ENCODE measurements around the gene USH2A. TPM values are rescaled to one million over a fixed set of nuclear protein-coding genes. Genes with fewer than 3 reads are reported as not detected.
A peak's percentile ranks its signal among the peaks of the same experiment; 100 is the strongest.

The USH2A gene
- polyA plus RNA-seq, 2 of the 4 experiments (the other 2 are of a cell fraction) = not detected

DNA sequence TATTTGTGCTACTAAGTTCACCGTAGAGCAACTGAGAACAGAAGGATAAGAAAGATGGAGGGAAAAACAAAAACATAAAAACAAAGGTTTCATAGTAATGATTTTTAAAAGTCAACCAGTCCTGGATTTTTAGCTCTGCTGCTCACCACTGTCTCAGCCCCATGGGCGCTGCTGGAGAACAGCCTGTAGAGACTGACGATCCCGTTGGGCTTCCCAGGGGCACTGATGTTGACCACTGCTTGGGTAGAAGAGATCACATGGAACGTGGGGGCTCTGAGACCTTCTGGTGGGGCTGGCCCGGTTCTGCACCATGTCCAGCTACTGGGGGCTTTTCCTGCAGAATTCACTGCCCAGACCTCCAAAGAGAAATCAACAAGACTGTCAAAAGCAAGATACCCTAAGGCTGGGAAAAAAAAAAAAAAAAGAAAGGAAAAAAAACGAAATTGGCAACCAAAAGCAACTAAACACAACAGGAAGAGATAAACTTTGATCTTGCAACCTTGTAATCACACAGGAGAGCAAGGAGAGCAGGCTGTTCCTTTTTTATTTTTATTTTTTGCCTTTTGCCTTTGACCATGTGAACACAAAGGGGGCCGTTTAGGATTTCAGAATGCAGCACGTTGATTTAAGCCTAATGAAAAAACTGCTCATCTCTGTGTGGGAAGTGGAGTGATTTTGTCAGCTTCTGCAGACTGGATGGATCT lies 772.6 kb downstream of the USH2A start:
- no peak for DNase-seq (ENCODE audit: low read depth in 1 of 2, low spot score in 1 of 2)
- ChIA-PET POLR2A (no interaction called here), CTCF (no interaction called here)
- H3K4me1 ChIP-seq = no peaks in the 10 kb centered on the region
- FAIRE-seq = no peak
- H3K9me3 ChIP-seq = no peaks in the 10 kb centered on the region
- no peak overlapping the region for H3K4me2 ChIP-seq
- ATAC-seq = no peak
- no peak for TF ChIP-seq KDM1A (IDR thresholded peaks at IDR 0.05; ENCODE audit: low read depth)
- TF ChIP-seq EHMT2 (IDR thresholded peaks at IDR 0.05; ENCODE audit: low read depth) = no peak
- no peak for TF ChIP-seq EP300 (IDR thresholded peaks at IDR 0.05)
- no peak for TF ChIP-seq HOXA7 (CRISPR knock-in tag; IDR thresholded peaks at IDR 0.05)
- TF ChIP-seq ESRRA (IDR thresholded peaks at IDR 0.05; ENCODE audit: borderline replicate concordance, low read length) = no peak
- no peak for TF ChIP-seq NPAS2 (CRISPR knock-in tag; IDR thresholded peaks at IDR 0.05; ENCODE audit: borderline replicate concordance)
- no peak for TF ChIP-seq CHD4 (IDR thresholded peaks at IDR 0.05; ENCODE audit: borderline replicate concordance)
- no peak for TF ChIP-seq SMC3 (IDR thresholded peaks at IDR 0.05)
- TF ChIP-seq, protein P1, sequence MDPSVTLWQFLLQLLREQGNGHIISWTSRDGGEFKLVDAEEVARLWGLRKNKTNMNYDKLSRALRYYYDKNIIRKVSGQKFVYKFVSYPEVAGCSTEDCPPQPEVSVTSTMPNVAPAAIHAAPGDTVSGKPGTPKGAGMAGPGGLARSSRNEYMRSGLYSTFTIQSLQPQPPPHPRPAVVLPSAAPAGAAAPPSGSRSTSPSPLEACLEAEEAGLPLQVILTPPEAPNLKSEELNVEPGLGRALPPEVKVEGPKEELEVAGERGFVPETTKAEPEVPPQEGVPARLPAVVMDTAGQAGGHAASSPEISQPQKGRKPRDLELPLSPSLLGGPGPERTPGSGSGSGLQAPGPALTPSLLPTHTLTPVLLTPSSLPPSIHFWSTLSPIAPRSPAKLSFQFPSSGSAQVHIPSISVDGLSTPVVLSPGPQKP (IDR thresholded peaks at IDR 0.05; ENCODE audit: low read depth, low read length) = no peak
- TF ChIP-seq CEBPB (IDR thresholded peaks at IDR 0.05) = no peak
- no peak for TF ChIP-seq ZNF302 (CRISPR knock-in tag; IDR thresholded peaks at IDR 0.05)
- no peak for TF ChIP-seq NR3C1 (IDR thresholded peaks at IDR 0.05)
- no peak for TF ChIP-seq GATA3 (IDR thresholded peaks at IDR 0.05; ENCODE audit: borderline replicate concordance)
- TF ChIP-seq FOXS1 (CRISPR knock-in tag; IDR thresholded peaks at IDR 0.05) = no peak
- no peak for TF ChIP-seq JUN (IDR thresholded peaks at IDR 0.05)
- TF ChIP-seq, protein P2, sequence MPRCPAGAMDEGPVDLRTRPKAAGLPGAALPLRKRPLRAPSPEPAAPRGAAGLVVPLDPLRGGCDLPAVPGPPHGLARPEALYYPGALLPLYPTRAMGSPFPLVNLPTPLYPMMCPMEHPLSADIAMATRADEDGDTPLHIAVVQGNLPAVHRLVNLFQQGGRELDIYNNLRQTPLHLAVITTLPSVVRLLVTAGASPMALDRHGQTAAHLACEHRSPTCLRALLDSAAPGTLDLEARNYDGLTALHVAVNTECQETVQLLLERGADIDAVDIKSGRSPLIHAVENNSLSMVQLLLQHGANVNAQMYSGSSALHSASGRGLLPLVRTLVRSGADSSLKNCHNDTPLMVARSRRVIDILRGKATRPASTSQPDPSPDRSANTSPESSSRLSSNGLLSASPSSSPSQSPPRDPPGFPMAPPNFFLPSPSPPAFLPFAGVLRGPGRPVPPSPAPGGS (IDR thresholded peaks at IDR 0.05) = no peak
- TF ChIP-seq, protein P3, sequence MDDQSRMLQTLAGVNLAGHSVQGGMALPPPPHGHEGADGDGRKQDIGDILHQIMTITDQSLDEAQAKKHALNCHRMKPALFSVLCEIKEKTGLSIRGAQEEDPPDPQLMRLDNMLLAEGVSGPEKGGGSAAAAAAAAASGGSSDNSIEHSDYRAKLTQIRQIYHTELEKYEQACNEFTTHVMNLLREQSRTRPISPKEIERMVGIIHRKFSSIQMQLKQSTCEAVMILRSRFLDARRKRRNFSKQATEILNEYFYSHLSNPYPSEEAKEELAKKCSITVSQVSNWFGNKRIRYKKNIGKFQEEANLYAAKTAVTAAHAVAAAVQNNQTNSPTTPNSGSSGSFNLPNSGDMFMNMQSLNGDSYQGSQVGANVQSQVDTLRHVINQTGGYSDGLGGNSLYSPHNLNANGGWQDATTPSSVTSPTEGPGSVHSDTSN (IDR thresholded peaks at IDR 0.05) = no peak
- TF ChIP-seq MYC (IDR thresholded peaks at IDR 0.05; ENCODE audit: borderline replicate concordance, low read length) = no peak
- H3K27ac ChIP-seq = no peak overlapping the region
- no peak overlapping the region for H3K4me3 ChIP-seq
- WGBS (ENCODE audit: missing lambda C conversion rate) = 18% methylated on average over 9 of the region's 9 CpGs

DNA sequence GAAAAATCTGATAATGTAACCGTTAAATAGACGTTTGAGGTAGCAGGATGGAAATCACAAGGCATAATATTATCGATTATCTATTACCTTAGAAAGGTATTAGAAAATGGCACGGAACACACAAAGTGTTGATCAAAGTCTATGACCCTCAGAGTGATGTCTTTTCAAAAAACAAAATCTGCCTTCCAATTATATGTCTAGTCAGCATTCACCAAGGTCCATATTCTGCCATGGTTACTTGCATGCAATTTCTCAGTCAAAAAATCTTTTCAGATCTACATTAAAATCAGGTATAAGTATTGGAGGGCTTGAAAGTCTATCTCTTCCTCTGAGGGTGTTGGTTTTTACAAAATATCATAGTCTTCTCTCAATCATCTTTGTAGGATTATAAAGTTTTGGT lies 774.3 kb downstream of the USH2A start:
- Histone ChIP-seq H3K4me2 (no peak overlapping the region), H3K27ac (no peak overlapping the region), H3K4me3 (no peak overlapping the region), H3K9me3 (no peaks in the 10 kb centered on the region), H3K4me1 (no peaks in the 10 kb centered on the region)
- TF ChIP-seq POLR2AphosphoS2 (conservative IDR thresholded peaks at IDR 0.05; ENCODE audit: low read length) = no peak
- TF ChIP-seq, protein P4, sequence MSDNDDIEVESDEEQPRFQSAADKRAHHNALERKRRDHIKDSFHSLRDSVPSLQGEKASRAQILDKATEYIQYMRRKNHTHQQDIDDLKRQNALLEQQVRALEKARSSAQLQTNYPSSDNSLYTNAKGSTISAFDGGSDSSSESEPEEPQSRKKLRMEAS (IDR thresholded peaks at IDR 0.05) = no peak
- TF ChIP-seq MAFK (IDR thresholded peaks at IDR 0.05; ENCODE audit: partially characterized antibody) = peak; percentile 90
- ChIA-PET CTCF (no interaction called here), POLR2A (no interaction called here)
- no peak for DNase-seq (ENCODE audit: low read depth in 1 of 2, low spot score in 1 of 2)
- no peak for FAIRE-seq
- ATAC-seq = no peak
- 27% methylated on average over 4 of the region's 4 CpGs for WGBS (ENCODE audit: missing lambda C conversion rate)

DNA sequence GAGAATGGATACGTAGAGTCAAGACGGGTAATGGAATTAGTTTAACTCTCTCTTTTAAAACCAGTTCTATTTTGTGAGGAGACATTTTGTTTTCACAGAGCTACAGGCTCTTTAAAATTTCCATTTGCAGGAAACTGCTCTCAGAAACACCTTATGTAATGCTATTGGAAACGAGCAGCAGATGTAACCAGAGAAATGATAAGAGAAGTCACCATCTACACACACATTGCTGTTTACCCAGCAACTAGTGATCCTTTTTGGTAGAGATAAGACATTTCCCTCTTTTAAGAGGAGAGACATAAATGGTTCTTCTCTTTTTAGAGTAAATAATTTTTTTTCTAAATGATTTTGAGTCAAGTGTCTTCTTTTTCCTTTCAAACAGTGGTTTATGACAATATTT lies 775.5 kb downstream of the USH2A start:
- H3K9me3 ChIP-seq = no peaks in the 10 kb centered on the region
- no peak overlapping the region for H3K4me2 ChIP-seq
- no peak for ATAC-seq
- no peak for DNase-seq (ENCODE audit: low read depth in 1 of 2, low spot score in 1 of 2)
- ChIA-PET CTCF (no interaction called here), POLR2A (no interaction called here)
- H3K4me1 ChIP-seq = no peaks in the 10 kb centered on the region
- no peak overlapping the region for H3K27ac ChIP-seq
- FAIRE-seq = no peak
- TF ChIP-seq GATA3 (IDR thresholded peaks at IDR 0.05; ENCODE audit: borderline replicate concordance) (no peak), SREBF2 (IDR thresholded peaks at IDR 0.05) (no peak), POLR2A (IDR thresholded peaks at IDR 0.05; ENCODE audit: low read length) (no peak), NFE2L2 (conservative IDR thresholded peaks at IDR 0.05; ENCODE audit: low read length) (no peak)
- TF ChIP-seq, protein P4 (IDR thresholded peaks at IDR 0.05) = no peak
- no peak overlapping the region for H3K4me3 ChIP-seq
- WGBS (ENCODE audit: missing lambda C conversion rate) = 58% methylated on average over 3 of the region's 3 CpGs
